T-cell (primary cell): ENCODE measurements around the gene C11orf98. TPM values are rescaled to one million over a fixed set of nuclear protein-coding genes. Genes with fewer than 3 reads are reported as not detected.

Experiments
- ATAC-seq, 4 experiments: fragments of 200-7000 bp in 3 of 4; fragments of 150-1000 bp in 1 of 4; cut with Tn5 transposase; replicated peaks in 1 of 4; 1 replicate in 3 of 4; 2 replicates in 1 of 4; pipeline ENCODE4 v1.10.0; 2021; ENCODE audit warnings: moderate library complexity in 3 of 4, mild to moderate bottlenecking in 2 of 4, moderate number of reproducible peaks in 1 of 4
- CTCF ChIA-PET, 2 donors: fragments of 300-600 bp; sonication (Branson Sonifier 250); formaldehyde crosslinking; loops; one replicate each; lab custom pipeline; 2022; ENCODE audit warnings: antibody characterized with exemption in 2 of 2; lab: Charles Lee
- POLR2A ChIA-PET, 2 donors: fragments of 300-600 bp; sonication (Branson Sonifier 250); formaldehyde crosslinking; loops; one replicate each; lab custom pipeline; 2022; ENCODE audit warnings: antibody characterized with exemption in 2 of 2; lab: Charles Lee
- DNase-seq, 35 experiments: peaks; one replicate each; pipeline versions ENCODE4 v3.0.0 to v3.0.0-alpha.2; 2013 to 2023
- H3K27ac ChIP-seq: one replicate; pipeline ENCODE4 v1.5.1; 2013; ENCODE audit warnings: low read length
- H3K27me3 ChIP-seq, 2 experiments: replicated peaks in 1 of 2; 1 replicate in 1 of 2; 2 replicates in 1 of 2; pipeline versions ENCODE4 v1.6.1 to v1.7.0; 2013; ENCODE audit warnings: low read length in 1 of 2, mixed read lengths in 1 of 2; ENCODE audit not compliant: control insufficient read depth in 2 of 2, insufficient read depth in 2 of 2; ENCODE audit errors: extremely low read depth in 1 of 2
- H3K36me3 ChIP-seq, 2 donors: 1 replicate in 1 of 2; 2 replicates in 1 of 2; pipeline versions ENCODE4 v1.6.1 to v1.7.0; 2013; ENCODE audit warnings: low read length in 1 of 2; ENCODE audit not compliant: control insufficient read depth in 2 of 2, insufficient read depth in 1 of 2; ENCODE audit errors: extremely low read depth in 1 of 2
- H3K4me1 ChIP-seq, 2 experiments: 1 replicate in 1 of 2; 2 replicates in 1 of 2; pipeline versions ENCODE4 v1.6.1 to v1.7.0; 2013; ENCODE audit warnings: low read length in 2 of 2, mixed read lengths in 1 of 2; ENCODE audit not compliant: insufficient read depth in 2 of 2, control insufficient read depth in 1 of 2; ENCODE audit errors: extremely low read depth in 1 of 2
- H3K4me3 ChIP-seq, 2 donors: 1 replicate in 1 of 2; 2 replicates in 1 of 2; pipeline versions ENCODE4 v1.5.1 to v1.7.0; 2013; ENCODE audit warnings: mild to moderate bottlenecking in 2 of 2, low read length in 1 of 2, moderate library complexity in 1 of 2; ENCODE audit not compliant: control insufficient read depth in 1 of 2; ENCODE audit errors: extremely low read depth in 1 of 2
- H3K9me3 ChIP-seq: 2 replicates; pipeline ENCODE4 v1.7.0; 2013
- H3K27ac Mint-ChIP-seq, 2 donors: one replicate each; pipeline ENCODE4 v1.8.0; 2020 to 2021; ENCODE audit warnings: mild to moderate bottlenecking in 2 of 2, mixed read lengths in 2 of 2
- H3K27me3 Mint-ChIP-seq, 2 donors: one replicate each; pipeline ENCODE4 v1.8.0; 2021 to 2022; ENCODE audit warnings: mixed read lengths in 2 of 2
- H3K36me3 Mint-ChIP-seq: one replicate; pipeline ENCODE4 v1.8.0; 2021; ENCODE audit warnings: mixed read lengths
- H3K4me1 Mint-ChIP-seq, 3 donors: one replicate each; pipeline ENCODE4 v1.8.0; 2020 to 2022; ENCODE audit warnings: mixed read lengths in 3 of 3, mild to moderate bottlenecking in 1 of 3
- H3K4me3 Mint-ChIP-seq, 3 donors: one replicate each; pipeline ENCODE4 v1.8.0; 2020 to 2022; ENCODE audit warnings: mild to moderate bottlenecking in 3 of 3, mixed read lengths in 3 of 3, moderate library complexity in 3 of 3
- H3K9me3 Mint-ChIP-seq, 3 donors: one replicate each; pipeline ENCODE4 v1.8.0; 2020 to 2022; ENCODE audit warnings: mixed read lengths in 3 of 3
- WGBS: methylation state at CpG from one replicate; pipeline ENCODE4 v1.1.5; 2013; ENCODE audit warnings: missing lambda C conversion rate; ENCODE audit not compliant: insufficient coverage; 5-methylcytosine and 5-hydroxymethylcytosine counted together
- total RNA-seq, 35 experiments: library from RNA in 6 of 35; stranded (reverse) in 6 of 35; fragments of 120-200 nt in 1 of 35; gene quantifications; one replicate each; pipeline versions ENCODE4 v1.2.1 to v1.2.4 and lab custom pipeline; 2013 to 2026

Gene C11orf98
- total RNA-seq, 5 donors from 2014 or later (not counting 1 experiment from before 2014, with no cell fraction given) = 28.3 to 62.6 (median 54.8) TPM

DNA sequence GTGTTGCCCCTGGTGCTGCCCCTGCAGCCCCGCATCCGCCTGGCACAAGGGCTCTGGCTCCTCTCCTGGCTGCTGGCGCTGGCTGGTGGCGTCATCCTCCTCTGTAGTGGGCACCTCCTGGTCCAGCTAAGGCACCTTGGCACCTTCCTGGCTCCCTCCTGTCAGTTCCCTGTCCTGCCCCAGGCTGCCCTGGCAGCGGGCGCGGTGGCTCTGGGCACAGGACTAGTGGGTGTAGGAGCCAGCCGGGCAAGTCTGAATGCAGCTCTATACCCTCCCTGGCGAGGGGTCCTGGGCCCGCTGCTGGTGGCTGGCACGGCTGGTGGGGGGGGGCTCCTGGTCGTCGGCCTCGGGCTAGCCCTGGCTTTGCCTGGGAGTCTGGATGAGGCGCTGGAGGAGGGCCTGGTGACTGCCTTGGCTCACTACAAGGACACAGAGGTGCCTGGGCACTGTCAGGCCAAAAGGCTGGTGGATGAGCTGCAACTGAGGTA lies 51.7 kb downstream of the C11orf98 start:
- Histone ChIP-seq H3K4me3 (peak overlapping the region in 1 of 2 donors; percentile 85), H3K9me3 (no peaks in the 10 kb centered on the region), H3K27me3 (no peaks in the 10 kb centered on the region), H3K4me1 (peaks cover 3 to 50% of the 10 kb centered on the region in 2 experiments), H3K27ac (peak overlapping the region; percentile 73), H3K36me3 (peaks cover 9 to 48% of the 10 kb centered on the region in 2 donors)
- CTCF ChIA-PET = interaction anchor here (0.6 to 1.4 kb wide), 5 partner anchors 9 to 52 kb away, joined by 3 to 6 read pairs (median 4); partner anchors contain the start of genes B3GAT3 (in 1 of the 2), C11orf98 (in 1 of the 2), CSKMT (in 1 of the 2) and TUT1 (in 1 of the 2)
- POLR2A ChIA-PET = interaction anchor here in 1 of 2 donors (0.5 to 0.7 kb wide), 2 partner anchors 54 to 69 kb away, joined by 7 to 8 read pairs; no protein-coding TSS in a partner anchor
- peaks cover 23% of the 10 kb centered on the region for H3K36me3 Mint-ChIP-seq
- peak overlapping the region in 1 of 3 donors; percentile 54 for H3K4me3 Mint-ChIP-seq
- 86% methylated on average over 10 of the region's 15 CpGs for WGBS
- DNase-seq (no peak), ATAC-seq (peak in 1 of 4 experiments; percentile 2)
- no peaks in the 10 kb centered on the region for H3K27me3 Mint-ChIP-seq
- H3K27ac Mint-ChIP-seq = peak overlapping the region; percentile 84 to 94
- H3K4me1 Mint-ChIP-seq = peaks cover 42 to 50% (median 46%) of the 10 kb centered on the region in 3 donors
- no peaks in the 10 kb centered on the region for H3K9me3 Mint-ChIP-seq

Other genes starting within 250 kb of the C11orf98 start
- gene SCGB1A1, start 246.2 kb downstream of the C11orf98 start, total RNA-seq = 1 to 10 TPM in 2 of 5 donors, not detected in 3; 1.8 to 3.2 TPM
- gene AHNAK, start 118.4 kb downstream of the C11orf98 start, total RNA-seq = 100 to 1,000 TPM; 267 to 636 (median 395) TPM
- 1,000 to 10,000 TPM; 1,908 to 2,187 (median 2,119) TPM for gene EEF1G, start 91.3 kb downstream of the C11orf98 start, total RNA-seq
- gene TUT1, start 73.7 kb downstream of the C11orf98 start, total RNA-seq = 10 to 100 TPM; 35.2 to 56.0 (median 42.9) TPM
- gene MTA2, start 63.3 kb downstream of the C11orf98 start, total RNA-seq = 100 to 1,000 TPM; 151 to 185 (median 184) TPM
- gene EML3, start 52.4 kb downstream of the C11orf98 start, total RNA-seq = 100 to 1,000 TPM; 160 to 372 (median 328) TPM
- 1 to 10 TPM; 1.6 to 4.5 (median 3.5) TPM for gene ROM1, start 52.0 kb downstream of the C11orf98 start, total RNA-seq
- gene B3GAT3, start 43.2 kb downstream of the C11orf98 start, total RNA-seq = 10 to 100 TPM; 59.0 to 94.5 (median 90.5) TPM
- 100 to 1,000 TPM; 216 to 278 (median 257) TPM for gene GANAB, start 18.6 kb downstream of the C11orf98 start, total RNA-seq
- gene INTS5, start 11.9 kb downstream of the C11orf98 start, total RNA-seq = 10 to 100 TPM; 14.4 to 39.0 (median 34.8) TPM
- gene CSKMT, start 102 bp upstream of the C11orf98 start, total RNA-seq = 10 to 100 TPM; 14.8 to 35.6 (median 27.4) TPM
- 1 to 10 TPM; 2.7 to 9.3 (median 8.1) TPM for gene UQCC3, start 6.5 kb upstream of the C11orf98 start, total RNA-seq
- gene LBHD1, start 7.1 kb upstream of the C11orf98 start, total RNA-seq = 10 to 100 TPM; 15.5 to 24.7 (median 20.7) TPM
- 100 to 1,000 TPM; 180 to 199 (median 196) TPM for gene UBXN1, start 13.9 kb upstream of the C11orf98 start, total RNA-seq
- under 1 TPM in 4 of 5 donors, not detected in 1; 0.14 to 0.29 (median 0.19) TPM for gene LRRN4CL, start 24.3 kb upstream of the C11orf98 start, total RNA-seq
- 10 to 100 TPM; 21.9 to 43.7 (median 37.3) TPM for gene BSCL2, start 42.2 kb upstream of the C11orf98 start, total RNA-seq
- gene GNG3, start 42.5 kb upstream of the C11orf98 start, total RNA-seq = not detected
- 10 to 100 TPM; 45.8 to 67.8 (median 62.7) TPM for gene HNRNPUL2, start 62.2 kb upstream of the C11orf98 start, total RNA-seq
- gene TTC9C, start 63.3 kb upstream of the C11orf98 start, total RNA-seq = 10 to 100 TPM; 15.4 to 54.5 (median 44.6) TPM
- gene ZBTB3, start 89.0 kb upstream of the C11orf98 start, total RNA-seq = 10 to 100 TPM in 3 of 5 donors, 1 to 10 TPM in 2; 5.9 to 24.6 (median 22.9) TPM
- gene POLR2G, start 96.4 kb upstream of the C11orf98 start, total RNA-seq = 10 to 100 TPM; 65.6 to 84.8 (median 76.1) TPM
- gene TAF6L, start 106.2 kb upstream of the C11orf98 start, total RNA-seq = 10 to 100 TPM; 15.1 to 29.5 (median 29.0) TPM
- gene TMEM179B, start 122.2 kb upstream of the C11orf98 start, total RNA-seq = 10 to 100 TPM; 27.7 to 53.3 (median 46.5) TPM
- gene TMEM223, start 126.8 kb upstream of the C11orf98 start, total RNA-seq = 10 to 100 TPM; 11.2 to 27.6 (median 23.0) TPM
- gene NXF1, start 140.2 kb upstream of the C11orf98 start, total RNA-seq = 100 to 1,000 TPM; 160 to 321 (median 169) TPM
- gene STX5, start 166.8 kb upstream of the C11orf98 start, total RNA-seq = 100 to 1,000 TPM in 2 of 5 donors, 10 to 100 TPM in 3; 49.3 to 132 (median 58.0) TPM
- gene TEX54, start 167.6 kb upstream of the C11orf98 start, total RNA-seq = not detected
- gene WDR74, start 174.4 kb upstream of the C11orf98 start, total RNA-seq = 100 to 1,000 TPM in 4 of 5 donors, 10 to 100 TPM in 1; 91.3 to 239 (median 103) TPM
- 100 to 1,000 TPM; 178 to 248 (median 237) TPM for gene SLC3A2, start 215.7 kb upstream of the C11orf98 start, total RNA-seq